LNCAP (cell line): Measurements from ENCODE around the gene VPS41.

Source experiments
- CTCF ChIP-seq: fragments of 450-650 bp; IDR thresholded peaks from 2 replicates; pipeline ENCODE4 v1.5.1; 2017; ENCODE audit warnings: mild to moderate bottlenecking

VPS41 gene

GRCh38 chr7:38908759-38909335 is at the start of gene VPS41:
TSS of gene VPS41 (minus strand) at chr7:38909191. CDS start at chr7:38909174, 17 bp downstream.
- no peak for TF ChIP-seq CTCF

- TF ChIP-seq CTCF, result no peak
Measured at GRCh38 chr7:38955892-38956291, 46.9 kb upstream of the VPS41 start.

GRCh38 chr7:38953971-38954370 is 45.0 kb upstream of the VPS41 start:
- no peak for TF ChIP-seq CTCF

- TF ChIP-seq CTCF, result no peak
Measured at GRCh38 chr7:38953227-38953626, 44.2 kb upstream of the VPS41 start.

GRCh38 chr7:38951213-38951612 is 42.2 kb upstream of the VPS41 start:
- TF ChIP-seq CTCF, result no peak

GRCh38 chr7:38950309-38950708 is 41.3 kb upstream of the VPS41 start:
- TF ChIP-seq CTCF, result no peak

- TF ChIP-seq CTCF, result no peak
Measured at GRCh38 chr7:38942431-38943051, 33.5 kb upstream of the VPS41 start.
